ENCODE measurements around the gene PTPRD.
"Not testable (repeated sequence)": the region's sequence is repeated elsewhere in the genome, so short reads cannot be mapped to it uniquely, and the experiment has no call there.

Gene PTPRD

GRCh38 chr9:10479172-10479571 is 133.6 kb downstream of the PTPRD start:
- no peak for DNase-seq (ENCODE audit: low read depth)

GRCh38 chr9:10449201-10449617 is 163.6 kb downstream of the PTPRD start:
- not testable (repeated sequence) for DNase-seq (ENCODE audit: low read depth)

DNA sequence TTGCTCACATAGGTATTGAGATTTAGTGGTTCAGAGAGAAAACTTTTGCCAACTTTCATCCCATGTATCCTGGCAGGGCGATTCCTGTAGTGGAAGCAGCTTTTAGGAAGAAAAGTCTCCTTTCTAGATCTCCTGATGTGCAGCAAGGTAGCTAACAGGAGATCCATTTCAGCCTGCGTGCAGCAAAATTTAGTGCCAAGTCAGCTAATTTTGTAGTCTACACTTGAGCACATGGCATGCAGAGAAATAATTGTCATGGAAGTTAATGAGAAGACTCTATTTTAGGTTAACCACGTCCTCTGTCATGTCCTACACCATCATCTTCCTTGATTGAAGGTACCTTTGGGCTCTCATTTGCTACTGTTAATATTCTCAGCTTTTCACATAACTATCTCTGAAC is 165.8 kb downstream of the PTPRD start:
- no peak for DNase-seq (ENCODE audit: low read depth)

GRCh38 chr9:10443868-10444204 is 169.0 kb downstream of the PTPRD start:
- DNase-seq (ENCODE audit: low read depth) = no peak

- DNase-seq (ENCODE audit: low read depth) = no peak
Observed at GRCh38 chr9:10443181-10443867, 169.5 kb downstream of the PTPRD start.

DNA sequence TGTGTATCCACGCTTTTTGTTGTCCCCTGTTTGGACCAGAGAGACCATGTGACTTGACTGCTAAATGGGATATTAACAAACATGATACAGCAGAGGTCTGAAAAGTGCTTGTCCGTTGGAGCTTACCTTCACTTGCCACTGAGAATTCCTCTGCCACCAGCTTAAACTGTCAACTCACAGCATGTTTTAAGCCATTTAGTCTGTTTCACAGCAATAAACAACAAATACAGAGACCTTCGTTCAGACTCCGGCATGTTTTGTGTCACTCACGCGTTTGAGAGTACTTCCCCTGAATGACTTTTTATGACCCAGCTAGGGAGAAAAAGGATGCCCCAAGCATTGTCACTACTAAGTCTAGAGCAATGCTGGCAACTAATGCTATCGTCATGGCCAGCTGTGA is 173.8 kb downstream of the PTPRD start:
- DNase-seq (ENCODE audit: low read depth) = no peak

DNA sequence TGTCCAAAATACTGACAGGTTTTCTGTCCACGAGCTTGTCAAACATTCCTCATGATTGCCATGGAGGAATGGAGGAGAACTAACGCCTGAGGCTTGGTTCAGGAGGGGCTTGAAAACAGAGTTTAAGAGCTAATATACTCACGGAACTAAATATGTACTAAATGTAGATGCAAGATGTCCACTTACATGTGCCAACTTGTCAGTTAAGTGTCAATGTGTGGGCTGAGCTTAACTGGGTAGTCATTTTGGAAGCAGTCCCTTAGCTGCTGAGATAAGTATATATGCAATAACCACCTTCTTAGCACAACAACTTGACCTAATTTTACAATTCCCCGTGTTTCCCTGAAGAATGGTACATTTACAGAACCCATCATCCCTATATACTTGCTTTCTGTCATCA is 176.0 kb downstream of the PTPRD start:
- no peak for DNase-seq (ENCODE audit: low read depth)

DNA sequence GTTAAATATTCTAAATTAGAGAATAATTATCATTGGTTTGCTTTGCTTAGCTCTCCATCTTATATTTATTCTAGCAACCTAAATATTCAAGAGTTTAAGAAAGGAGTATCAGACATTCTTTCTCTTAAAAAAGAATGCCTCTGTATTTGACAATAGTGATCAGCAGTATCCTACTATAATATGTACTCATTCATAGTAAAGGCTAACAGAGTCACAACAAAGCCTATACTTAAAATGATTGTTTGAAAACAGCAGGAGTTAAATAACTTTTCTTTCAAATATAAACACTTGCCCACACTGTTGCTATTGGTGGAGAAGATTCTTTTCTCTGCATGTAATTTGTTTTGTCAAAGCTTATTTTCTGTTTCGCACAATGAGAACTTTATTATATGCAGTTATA is 178.4 kb downstream of the PTPRD start:
- no peak for DNase-seq (ENCODE audit: low read depth)

DNA sequence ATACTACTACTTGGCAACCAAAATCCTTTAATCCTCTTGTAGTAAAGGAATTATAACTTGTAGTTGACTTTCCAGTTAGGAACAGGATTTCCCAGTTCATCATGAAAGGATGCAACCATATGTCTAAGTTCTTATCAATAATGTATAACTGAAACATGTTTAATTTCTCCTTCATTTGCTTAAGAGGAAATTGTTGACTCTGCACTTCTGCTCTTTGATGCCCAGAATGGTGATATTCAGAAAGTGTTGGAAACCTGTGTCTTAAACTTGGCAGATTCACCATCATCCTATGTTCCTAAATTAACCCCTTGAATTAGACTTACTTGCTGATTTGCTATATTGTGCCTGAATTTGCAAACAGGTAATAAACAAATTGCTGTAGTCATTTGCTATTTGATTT is 201.5 kb downstream of the PTPRD start:
- no peak for DNase-seq (ENCODE audit: low read depth)

GRCh38 chr9:10403283-10403682 is 209.5 kb downstream of the PTPRD start:
- no peak for DNase-seq (ENCODE audit: low read depth)

GRCh38 chr9:10396615-10397014 is 216.2 kb downstream of the PTPRD start:
- no peak for DNase-seq (ENCODE audit: low read depth)

GRCh38 chr9:10387282-10387681 is 225.5 kb downstream of the PTPRD start:
- DNase-seq (ENCODE audit: low read depth) = no peak

DNA sequence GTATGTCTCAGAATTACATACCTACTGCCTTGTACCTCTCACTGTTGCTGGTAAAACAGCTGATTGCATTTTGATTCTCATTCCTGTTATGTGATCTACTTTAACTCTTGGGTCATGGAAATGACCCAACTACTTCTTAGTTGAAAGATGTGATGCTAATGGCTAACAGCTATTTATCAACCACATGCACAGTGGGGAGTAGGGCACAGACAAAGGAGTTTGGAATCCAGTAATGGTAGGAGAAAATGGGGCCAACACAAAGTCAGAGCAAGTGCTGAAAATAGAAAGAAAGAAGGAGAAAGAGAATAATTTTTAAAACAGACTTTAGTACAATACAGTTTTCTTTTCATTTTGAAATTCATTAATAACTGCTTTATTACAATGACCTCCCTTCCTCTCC is 241.0 kb downstream of the PTPRD start:
- no peak for DNase-seq (ENCODE audit: low read depth)

GRCh38 chr9:10366171-10366779 is 246.5 kb downstream of the PTPRD start:
- DNase-seq (ENCODE audit: low read depth) = no peak

DNA sequence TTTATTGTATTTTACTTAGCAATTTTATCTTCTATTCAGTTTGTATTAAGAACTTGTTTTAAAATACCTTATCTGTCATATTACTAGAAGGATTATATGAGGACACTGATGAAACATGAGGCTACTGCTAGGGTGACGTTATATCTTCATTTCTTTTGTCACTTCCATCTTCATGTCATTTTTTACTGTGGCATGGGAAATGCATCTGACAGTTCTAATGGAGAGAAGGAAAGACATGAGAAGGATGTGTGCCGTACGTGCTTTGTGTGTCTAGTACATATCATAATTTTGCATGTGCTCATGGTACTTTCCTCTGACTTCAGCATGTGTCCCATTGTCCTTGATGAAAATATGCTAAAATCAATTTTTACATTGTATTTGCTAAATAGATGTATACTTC is 258.2 kb downstream of the PTPRD start:
- DNase-seq (ENCODE audit: low read depth) = no peak

DNA sequence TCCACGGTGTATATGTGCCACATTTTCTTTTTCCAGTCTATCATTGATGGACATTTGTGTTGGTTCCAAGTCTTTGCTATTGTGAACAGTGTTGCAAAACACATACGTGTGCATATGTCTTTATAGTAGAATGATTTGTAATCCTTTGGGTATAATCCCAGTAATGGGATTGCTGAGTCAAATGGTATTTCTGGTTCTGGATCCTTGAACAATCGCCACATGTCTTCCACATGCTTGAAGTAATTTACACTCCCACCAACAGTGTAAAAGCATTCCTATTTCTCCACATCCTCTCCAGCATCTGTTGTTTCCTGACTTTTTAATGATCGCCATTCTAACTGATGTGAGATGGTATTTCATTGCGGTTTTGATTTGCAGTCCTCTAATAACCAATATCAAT is 267.2 kb downstream of the PTPRD start:
- DNase-seq (ENCODE audit: low read depth) = not testable (repeated sequence)

DNA sequence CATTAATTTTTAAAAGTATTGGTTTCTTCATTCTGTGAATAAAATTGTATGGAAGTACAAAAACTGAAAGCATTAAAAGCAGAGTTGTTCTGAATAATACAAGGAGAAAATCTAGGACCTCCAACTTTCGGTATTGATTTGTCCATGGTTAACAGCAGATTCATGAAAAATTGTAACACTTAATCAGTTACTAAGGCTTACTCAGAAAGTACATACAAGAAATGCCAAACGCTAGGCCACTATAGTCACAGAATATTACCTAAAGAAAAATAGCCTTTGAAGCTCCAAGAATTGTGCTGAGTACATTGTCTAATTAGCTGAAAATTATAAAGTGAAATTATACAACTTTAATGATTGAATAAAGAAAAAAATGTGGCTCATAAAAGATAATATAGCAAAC is 271.7 kb downstream of the PTPRD start:
- DNase-seq (ENCODE audit: low read depth) = no peak

DNA sequence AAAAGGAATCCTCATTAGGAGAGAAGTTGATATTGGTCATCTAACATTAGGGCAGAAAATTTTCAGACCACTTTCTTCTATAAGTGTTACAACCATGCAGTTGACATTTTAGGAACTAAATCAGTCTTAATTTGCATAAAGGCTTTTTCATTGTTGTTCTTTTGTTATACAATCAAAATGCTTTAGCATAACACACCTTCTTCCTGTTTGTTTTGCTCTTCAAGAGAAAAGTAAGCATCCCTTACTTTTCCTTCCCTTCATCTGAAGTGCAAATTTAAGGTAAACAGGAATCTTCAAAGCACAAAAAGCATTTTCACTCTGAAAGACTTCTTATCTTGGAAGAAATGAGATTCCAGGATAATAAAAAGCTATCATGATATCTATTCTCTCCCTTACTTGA is 273.6 kb downstream of the PTPRD start:
- DNase-seq (ENCODE audit: low read depth) = no peak

- DNase-seq (ENCODE audit: low read depth) = no peak
Observed at GRCh38 chr9:10331157-10331556, 281.6 kb downstream of the PTPRD start.

DNA sequence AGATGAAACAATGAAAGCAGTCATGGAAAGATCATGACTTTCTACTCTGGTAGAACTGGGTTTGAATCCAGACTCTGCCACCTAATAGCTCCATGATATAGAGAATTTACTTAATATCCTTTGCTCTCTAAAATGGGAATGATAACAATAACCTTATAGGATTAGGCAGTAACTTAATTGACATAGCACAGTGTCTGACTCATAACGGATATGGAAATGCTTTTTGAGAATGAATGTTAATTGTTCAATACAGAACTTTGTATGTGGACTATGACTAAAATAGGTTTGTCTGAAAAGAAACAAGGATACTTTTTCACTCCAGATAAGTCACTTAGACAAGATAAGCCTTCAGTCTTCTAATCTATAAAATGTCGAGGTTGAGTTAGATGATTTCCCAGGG is 330.7 kb downstream of the PTPRD start:
- no peak for DNase-seq (ENCODE audit: low read depth)

DNA sequence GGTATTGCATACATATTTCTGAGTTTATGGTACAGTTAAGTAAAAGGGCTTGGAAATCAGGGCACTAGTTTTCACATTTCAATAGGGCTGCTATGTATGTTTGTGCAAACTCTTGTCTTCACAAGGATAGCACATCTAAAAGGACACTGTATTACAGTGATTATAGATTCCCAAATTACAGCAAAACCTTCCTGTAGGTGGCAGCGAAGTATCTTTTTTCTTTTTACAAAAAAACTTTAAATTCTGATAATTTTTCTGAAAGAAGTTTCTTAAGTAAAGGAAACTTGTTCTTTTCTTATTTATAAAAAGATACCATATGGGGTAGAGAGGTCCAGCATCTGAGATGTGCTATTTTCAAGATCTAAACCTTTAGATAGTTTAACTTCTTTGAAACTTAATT is 337.8 kb downstream of the PTPRD start:
- DNase-seq (ENCODE audit: low read depth) = no peak

DNA sequence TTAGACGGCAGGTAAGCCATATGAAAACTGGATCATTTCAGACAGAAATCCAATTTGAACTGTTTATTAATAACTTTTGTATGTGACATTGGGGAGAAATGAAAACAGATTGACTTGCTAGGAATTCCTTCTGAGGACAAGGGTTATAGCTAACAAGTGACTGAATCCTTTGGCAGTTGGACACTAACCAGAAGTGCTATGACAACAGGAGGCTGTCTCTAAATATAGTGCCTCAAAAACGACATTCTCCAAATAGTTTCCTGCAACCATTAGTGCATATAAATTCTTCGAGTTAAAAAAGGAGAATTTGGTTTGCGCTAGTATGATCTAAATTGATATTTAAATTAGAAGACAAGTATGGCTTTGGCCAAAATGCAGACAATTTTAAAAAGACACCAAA is 338.6 kb downstream of the PTPRD start:
- no peak for DNase-seq (ENCODE audit: low read depth)

GRCh38 chr9:10272830-10273229 is 340.0 kb downstream of the PTPRD start:
- no peak for DNase-seq (ENCODE audit: low read depth)
